GM21360 (cell line): ENCODE results near the gene UNC13A.
A peak's percentile ranks its signal among the peaks of the same experiment; 100 is the strongest.

Experiments used
- ATAC-seq: cut with Tn5 transposase; IDR thresholded peaks from one replicate; pipeline ENCODE4 v1.9.1; 2021; ENCODE audit warnings: mild to moderate bottlenecking, moderate library complexity; ENCODE audit not compliant: unreplicated experiment

Gene UNC13A

DNA sequence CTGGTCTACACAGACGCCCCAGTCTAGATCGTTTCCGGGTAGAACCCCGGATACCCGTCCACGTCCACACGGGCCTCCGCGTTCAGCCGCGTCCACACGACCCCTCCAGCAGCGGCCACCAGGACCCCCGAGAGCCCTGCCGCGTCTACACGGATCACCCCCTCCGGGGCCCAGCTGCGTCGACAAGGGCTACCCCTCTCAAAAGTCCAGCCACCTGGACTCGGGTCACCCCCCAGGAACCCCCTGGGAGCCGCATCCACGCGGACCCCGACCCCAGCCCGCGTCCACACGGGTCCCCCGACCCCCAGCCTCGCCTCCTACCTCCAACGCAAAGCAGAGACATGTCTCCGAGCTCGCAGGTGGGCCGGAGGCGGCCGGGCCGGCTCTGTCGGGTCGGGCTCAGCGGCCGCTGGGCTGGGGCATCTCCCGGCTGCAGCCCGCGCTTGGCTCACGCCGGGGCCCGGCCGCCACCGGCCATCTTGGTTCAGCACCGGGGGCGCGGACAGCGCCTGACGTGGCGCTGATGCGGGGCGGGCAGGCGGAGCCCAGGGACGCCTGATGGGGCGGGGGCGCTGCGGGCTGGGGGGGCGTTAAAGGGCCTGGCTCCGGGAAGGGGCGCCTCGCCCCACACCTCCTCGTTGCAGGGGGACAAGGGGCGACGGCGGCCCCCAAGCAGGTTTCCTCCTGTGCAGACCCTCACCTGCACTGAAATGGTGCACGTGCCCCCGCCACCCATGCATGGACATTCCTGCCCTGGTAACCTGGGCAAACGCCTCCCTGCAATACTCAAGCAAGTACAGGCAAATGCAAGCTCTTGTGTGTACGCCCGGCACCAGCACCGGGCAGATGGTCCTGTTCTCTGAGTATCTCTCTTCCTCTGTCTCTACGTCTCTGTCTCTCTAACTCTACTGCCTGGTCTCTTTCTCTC lies at the start of gene UNC13A:
Gene UNC13A (minus strand): TSS at position 498 of the 928 bp plus-strand sequence. CDS start 155 bp downstream, at position 343.
- no peak for ATAC-seq

DNA sequence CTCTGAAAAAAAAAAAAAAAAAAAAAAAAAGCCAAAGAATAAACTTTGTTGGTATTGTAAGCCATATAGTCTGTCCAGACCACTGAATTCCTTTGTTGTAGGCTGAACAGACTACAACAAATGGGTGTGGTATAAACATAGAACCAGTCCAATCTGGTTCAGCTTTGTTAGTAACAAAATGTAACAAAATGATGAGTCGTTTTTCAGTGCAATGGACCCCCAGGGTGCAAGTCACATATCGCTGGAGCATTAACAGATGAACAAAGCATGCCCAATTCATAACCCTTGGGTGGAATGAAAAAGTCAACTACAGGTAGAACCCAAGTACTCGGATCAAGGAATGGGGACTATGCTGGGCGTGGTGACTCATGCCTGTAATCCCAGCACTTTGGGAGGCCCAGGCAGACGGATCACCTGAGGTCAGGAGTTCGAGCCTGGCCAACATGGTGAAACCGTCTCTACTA lies 49.6 kb upstream of the UNC13A start:
- no peak for ATAC-seq

- ATAC-seq: no peak
Measured at GRCh38 chr19:17735410-17735809, 47.3 kb upstream of the UNC13A start.

GRCh38 chr19:17734146-17734545 lies 46.0 kb upstream of the UNC13A start:
- no peak for ATAC-seq

DNA sequence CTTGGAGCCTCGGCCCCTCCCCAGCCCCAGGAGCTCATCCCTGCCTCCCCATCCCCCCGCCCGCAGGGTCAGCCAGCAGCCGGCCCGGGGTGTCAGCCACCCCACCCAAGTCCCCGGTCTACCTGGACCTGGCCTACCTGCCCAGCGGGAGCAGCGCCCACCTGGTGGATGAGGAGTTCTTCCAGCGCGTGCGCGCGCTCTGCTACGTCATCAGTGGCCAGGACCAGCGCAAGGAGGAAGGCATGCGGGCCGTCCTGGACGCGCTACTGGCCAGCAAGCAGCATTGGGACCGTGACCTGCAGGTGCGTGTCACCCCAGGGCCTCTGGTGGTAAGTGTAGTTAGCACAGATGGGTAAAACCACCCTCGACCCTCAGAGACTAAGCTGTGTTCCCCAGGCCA lies 45.0 kb upstream of the UNC13A start:
- no peak for ATAC-seq

- no peak for ATAC-seq
Measured at GRCh38 chr19:17727843-17728242, 39.7 kb upstream of the UNC13A start.

DNA sequence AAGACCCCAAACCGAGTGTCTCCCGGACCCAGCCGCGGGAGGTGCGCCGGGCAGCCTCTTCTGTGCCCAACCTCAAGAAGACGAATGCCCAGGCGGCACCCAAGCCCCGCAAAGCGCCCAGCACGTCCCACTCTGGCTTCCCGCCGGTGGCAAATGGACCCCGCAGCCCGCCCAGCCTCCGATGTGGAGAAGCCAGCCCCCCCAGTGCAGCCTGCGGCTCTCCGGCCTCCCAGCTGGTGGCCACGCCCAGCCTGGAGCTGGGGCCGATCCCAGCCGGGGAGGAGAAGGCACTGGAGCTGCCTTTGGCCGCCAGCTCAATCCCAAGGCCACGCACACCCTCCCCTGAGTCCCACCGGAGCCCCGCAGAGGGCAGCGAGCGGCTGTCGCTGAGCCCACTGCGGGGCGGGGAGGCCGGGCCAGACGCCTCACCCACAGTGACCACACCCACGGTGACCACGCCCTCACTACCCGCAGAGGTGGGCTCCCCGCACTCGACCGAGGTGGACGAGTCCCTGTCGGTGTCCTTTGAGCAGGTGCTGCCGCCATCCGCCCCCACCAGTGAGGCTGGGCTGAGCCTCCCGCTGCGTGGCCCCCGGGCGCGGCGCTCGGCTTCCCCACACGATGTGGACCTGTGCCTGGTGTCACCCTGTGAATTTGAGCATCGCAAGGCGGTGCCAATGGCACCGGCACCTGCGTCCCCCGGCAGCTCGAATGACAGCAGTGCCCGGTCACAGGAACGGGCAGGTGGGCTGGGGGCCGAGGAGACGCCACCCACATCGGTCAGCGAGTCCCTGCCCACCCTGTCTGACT lies 39.0 kb upstream of the UNC13A start:
- no peak for ATAC-seq

- ATAC-seq: no peak
Measured at GRCh38 chr19:17726136-17726741, 38.1 kb upstream of the UNC13A start.

GRCh38 chr19:17725422-17726078 lies 37.4 kb upstream of the UNC13A start:
- ATAC-seq: no peak

- ATAC-seq: no peak
Measured at GRCh38 chr19:17724655-17725054, 36.5 kb upstream of the UNC13A start.

GRCh38 chr19:17722655-17723240 lies 34.6 kb upstream of the UNC13A start:
- no peak for ATAC-seq

- no peak for ATAC-seq
Measured at GRCh38 chr19:17721821-17722220, 33.7 kb upstream of the UNC13A start.

DNA sequence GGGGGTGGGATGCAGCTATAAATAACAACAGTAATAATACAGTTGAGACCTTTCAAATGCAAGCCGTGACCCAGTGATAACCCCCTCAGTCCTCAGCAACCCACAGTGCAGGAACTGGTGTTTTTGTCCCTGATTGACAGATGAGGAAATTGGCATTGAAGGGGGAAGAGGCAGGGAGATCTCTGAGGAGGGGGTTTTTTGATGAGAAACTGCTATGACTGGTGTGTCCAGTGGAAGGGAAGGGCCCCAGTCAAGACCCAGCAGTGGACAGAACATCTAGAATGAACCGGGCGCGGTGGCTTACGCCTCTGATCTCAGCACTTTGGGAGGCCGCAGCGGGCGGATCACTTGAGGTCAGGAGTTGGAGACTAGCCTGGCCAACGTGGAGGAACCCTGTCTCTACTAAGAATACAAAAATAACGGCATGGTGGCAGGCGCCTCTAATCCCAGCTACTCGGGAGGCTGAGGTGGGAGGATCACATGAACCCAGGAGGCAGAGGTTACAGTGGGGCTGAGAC lies 33.0 kb upstream of the UNC13A start:
- ATAC-seq: no peak

DNA sequence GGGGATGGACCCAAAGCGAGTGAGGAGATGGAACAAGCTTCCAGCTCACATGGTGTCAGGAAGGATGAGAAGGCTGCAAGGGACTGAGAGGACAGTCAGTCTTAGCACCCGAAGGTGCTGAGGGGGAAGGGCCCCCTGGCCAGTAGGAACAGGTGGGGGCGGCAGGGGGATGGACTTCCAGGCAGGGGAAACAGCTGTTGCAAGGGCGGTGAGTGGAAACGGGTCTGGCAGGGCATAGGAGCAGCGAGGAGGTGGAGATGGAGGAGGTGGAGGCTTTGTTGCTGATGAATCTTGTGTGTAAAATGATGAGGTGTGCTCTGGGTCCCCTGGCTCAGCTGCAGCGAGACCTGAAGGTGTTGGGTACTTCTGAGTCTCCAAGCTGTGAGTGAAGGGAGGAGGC lies 32.3 kb upstream of the UNC13A start:
- ATAC-seq: no peak

DNA sequence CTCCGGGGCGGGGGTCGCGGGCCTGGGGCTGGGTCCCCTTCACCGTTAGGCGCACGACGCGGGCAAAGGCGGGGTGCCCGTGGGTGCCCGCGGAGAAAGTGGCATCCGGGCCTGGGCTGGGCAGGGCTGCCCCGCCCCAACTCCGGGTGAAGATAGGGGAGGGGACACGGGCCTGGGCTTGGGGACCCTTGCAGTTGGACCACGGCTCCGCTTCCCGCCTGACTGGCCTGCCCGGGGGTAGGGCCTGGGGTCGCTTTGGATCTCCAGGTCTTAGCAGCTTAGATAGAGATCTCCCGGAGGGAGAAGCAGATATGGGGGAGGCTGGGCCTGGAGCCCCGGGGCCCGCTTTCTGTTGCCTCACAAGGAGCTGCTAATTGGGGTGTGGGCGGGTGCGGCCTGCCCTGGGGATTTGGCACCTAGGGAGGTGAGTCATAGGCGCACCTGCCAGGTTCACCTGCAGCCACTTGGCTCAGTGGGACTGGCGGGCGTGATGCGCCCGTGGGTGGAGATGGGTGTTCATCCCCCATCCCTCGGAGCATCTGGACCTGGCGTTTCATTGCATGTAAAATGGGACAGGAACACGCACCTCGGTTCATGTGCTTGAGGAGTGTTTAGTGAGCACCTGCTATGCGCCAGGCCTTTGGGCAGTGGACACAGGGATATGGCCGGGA lies 31.7 kb upstream of the UNC13A start:
- ATAC-seq: peak; percentile 23

- ATAC-seq: peak; percentile 66
Measured at GRCh38 chr19:17718947-17719711, 31.0 kb upstream of the UNC13A start, which contains the start of gene MAP1S. TSS of gene MAP1S (plus strand) at chr19:17719480. CDS start at chr19:17719503, 23 bp downstream.

DNA sequence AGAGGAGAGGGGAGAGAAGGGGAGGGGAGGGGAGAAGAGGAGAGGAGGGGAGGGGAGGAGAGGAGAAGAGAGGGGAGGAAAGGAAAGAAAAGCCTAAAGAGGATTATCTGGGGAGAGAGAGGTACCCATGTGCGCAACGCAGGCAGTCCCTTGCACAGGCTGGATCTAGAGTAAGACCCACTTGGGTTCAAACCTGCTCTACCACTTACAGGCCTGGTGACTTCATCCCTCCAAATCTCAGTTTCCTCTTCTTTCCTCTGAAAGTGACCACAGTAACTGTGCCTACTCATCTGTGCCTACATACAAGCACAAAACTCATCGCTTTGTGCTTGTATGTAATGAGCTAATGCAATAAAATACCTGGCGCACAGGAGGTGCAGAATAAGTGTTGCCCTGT lies 30.4 kb upstream of the UNC13A start:
- ATAC-seq: no peak

DNA sequence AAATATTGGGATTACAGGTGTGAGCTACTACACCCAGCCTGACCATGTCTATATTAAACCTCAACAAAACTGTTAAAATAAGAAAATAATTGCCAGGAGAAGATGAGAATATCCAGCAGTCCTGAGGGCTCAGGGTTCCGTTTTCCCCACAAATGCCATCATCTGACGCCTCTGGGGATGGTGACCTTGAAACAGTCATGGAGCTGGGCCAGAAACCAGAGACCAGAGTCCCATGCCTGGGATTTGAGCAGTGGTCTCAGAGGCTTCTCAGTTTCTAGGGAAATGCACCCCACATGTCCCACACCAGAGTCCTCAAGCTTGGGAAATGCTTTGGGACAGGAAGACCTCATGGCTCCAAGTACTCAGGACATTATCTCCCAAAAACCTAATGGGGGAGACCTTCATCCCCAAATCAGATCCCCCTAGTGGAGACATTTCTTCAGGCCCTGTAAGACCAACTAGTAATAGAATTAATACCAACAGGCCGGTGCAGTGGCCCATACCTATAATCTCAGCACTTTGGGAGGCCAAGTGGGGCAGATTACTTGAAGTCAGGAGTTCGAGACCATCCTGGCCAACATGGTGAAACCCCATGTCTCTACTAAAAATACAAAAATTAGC lies 28.3 kb upstream of the UNC13A start:
- no peak for ATAC-seq
